GM18858 (cell line): ENCODE data around the gene RNU4-1.
"Not testable (repeated sequence)": the region's sequence is repeated elsewhere in the genome, so short reads cannot be mapped to it uniquely, and the experiment has no call there.

Source experiments
- ATAC-seq: cut with Tn5 transposase; IDR thresholded peaks from one replicate; pipeline ENCODE4 v1.9.1; 2021; ENCODE audit not compliant: unreplicated experiment

The RNU4-1 gene

GRCh38 chr12:120259418-120260202 lies 33.4 kb downstream of the RNU4-1 start:
- ATAC-seq, result no peak

- ATAC-seq, result no peak
These were observed 34.6 kb downstream of the RNU4-1 start for GRCh38 chr12:120258323-120258896.

GRCh38 chr12:120257041-120257821 lies 35.8 kb downstream of the RNU4-1 start:
- ATAC-seq, result no peak

- ATAC-seq, result no peak
These were observed 38.2 kb downstream of the RNU4-1 start for GRCh38 chr12:120254809-120255208.

- not testable (repeated sequence) for ATAC-seq
These were observed 39.7 kb downstream of the RNU4-1 start for GRCh38 chr12:120253313-120253712.

- no peak for ATAC-seq
These were observed 40.7 kb downstream of the RNU4-1 start for GRCh38 chr12:120252071-120252906.

GRCh38 chr12:120251364-120252070 lies 41.5 kb downstream of the RNU4-1 start:
- not testable (repeated sequence) for ATAC-seq

GRCh38 chr12:120249875-120250795 lies 42.9 kb downstream of the RNU4-1 start:
- no peak for ATAC-seq

GRCh38 chr12:120249266-120249874 lies 43.7 kb downstream of the RNU4-1 start:
- ATAC-seq, result no peak

GRCh38 chr12:120247621-120248030 lies 45.4 kb downstream of the RNU4-1 start:
- no peak for ATAC-seq

GRCh38 chr12:120247183-120247582 lies 45.9 kb downstream of the RNU4-1 start:
- no peak for ATAC-seq

- not testable (repeated sequence) for ATAC-seq
These were observed 46.3 kb downstream of the RNU4-1 start for GRCh38 chr12:120246705-120247104.
